Skeletal muscle satellite cell (primary cell): ENCODE data around the gene CAPN2. TPM values are rescaled to one million over a fixed set of nuclear protein-coding genes. Genes with fewer than 3 reads are reported as not detected.

Source experiments
- H3K27me3 ChIP-seq: 2 replicates; pipeline ENCODE4 v1.7.0; 2013; ENCODE audit warnings: low read length; ENCODE audit not compliant: control insufficient read depth, insufficient read depth
- H3K36me3 ChIP-seq: 2 replicates; pipeline ENCODE4 v1.7.0; 2013; ENCODE audit warnings: mild to moderate bottlenecking, control low read depth, low read length; ENCODE audit not compliant: insufficient read depth
- H3K4me1 ChIP-seq: 2 replicates; pipeline ENCODE4 v1.7.0; 2013; ENCODE audit warnings: low read length; ENCODE audit not compliant: control insufficient read depth, insufficient read depth
- H3K4me2 ChIP-seq: 2 replicates; pipeline ENCODE4 v1.7.0; 2013; ENCODE audit warnings: mild to moderate bottlenecking, low read length
- H3K4me3 ChIP-seq: 2 replicates; pipeline ENCODE4 v1.7.0; 2013; ENCODE audit warnings: low read length
- H3K9ac ChIP-seq: 2 replicates; pipeline ENCODE4 v1.7.0; 2013; ENCODE audit warnings: mild to moderate bottlenecking, low read depth, low read length, moderate library complexity
- H3K9me3 ChIP-seq: replicated peaks from 2 replicates; pipeline ENCODE4 v1.7.0; 2013; ENCODE audit warnings: mild to moderate bottlenecking, control low read depth, low read length
- total RNA-seq: library from RNA; depleted of rRNA; stranded (reverse); fragments of >200 nt; gene quantifications from 2 replicates; pipeline ENCODE4 v1.2.3, GENCODE V29; 2012; rRNA removed

Gene CAPN2
- total RNA-seq = 396 and 525 TPM in 2 replicates

DNA sequence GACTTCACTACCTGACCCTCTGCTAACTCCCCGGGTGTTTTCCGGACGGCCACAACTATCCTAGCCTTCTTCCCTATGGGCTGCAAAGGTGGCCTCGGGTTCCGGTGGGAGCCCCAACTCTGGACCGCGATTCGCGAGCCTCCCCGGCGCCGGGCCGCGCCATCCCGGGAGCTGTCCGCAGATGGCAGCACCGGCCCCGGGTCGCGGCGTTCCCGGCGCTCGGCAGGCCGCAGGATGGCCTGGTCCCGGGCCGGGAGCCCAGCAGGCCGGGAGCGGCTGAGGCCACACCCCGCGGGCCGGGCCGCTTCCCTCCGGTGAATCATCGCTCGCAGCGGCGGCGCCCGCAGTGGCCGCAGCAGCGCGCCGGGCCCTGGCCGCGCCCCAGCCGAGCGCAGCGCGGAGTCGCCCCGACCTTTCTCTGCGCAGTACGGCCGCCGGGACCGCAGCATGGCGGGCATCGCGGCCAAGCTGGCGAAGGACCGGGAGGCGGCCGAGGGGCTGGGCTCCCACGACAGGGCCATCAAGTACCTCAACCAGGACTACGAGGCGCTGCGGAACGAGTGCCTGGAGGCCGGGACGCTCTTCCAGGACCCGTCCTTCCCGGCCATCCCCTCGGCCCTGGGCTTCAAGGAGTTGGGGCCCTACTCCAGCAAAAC, at the start of gene CAPN2:
Gene CAPN2, plus strand, starts transcription at position 346 of the 656 bp plus-strand sequence. Its CDS starts 102 bp downstream, at position 448.
- Histone ChIP-seq H3K36me3 (peaks cover 34% of the 10 kb centered on the region), H3K4me2 (peak within 1 kb of the TSS; percentile 98), H3K4me1 (peaks cover 59% of the 10 kb centered on the region), H3K9me3 (no peaks in the 10 kb centered on the region), H3K4me3 (peak within 1 kb of the TSS; percentile 78), H3K27me3 (no peaks in the 10 kb centered on the region), H3K9ac (peak within 1 kb of the TSS; percentile 99)

DNA sequence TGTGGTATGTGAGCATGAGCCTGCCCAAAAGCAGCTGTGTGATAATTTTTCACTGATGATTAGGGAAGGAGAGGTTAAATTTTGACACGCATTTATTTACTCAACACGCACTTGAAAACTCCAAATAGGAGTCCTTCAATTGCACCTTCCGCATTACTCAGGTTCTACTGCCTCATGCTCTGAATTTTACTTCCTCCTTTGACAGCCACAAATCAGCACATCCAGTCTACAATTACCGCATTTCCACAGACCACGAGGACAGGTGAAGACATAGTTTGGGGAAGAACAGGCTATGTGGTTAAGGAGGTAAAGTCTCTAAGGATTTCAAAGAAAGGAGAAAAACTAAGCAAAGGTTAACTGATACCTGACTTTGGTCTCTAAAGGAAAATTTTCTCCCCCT, 49.4 kb upstream of the CAPN2 start:
- Histone ChIP-seq H3K4me2 (no peak overlapping the region), H3K4me3 (no peak overlapping the region), H3K36me3 (no peaks in the 10 kb centered on the region), H3K4me1 (no peaks in the 10 kb centered on the region), H3K9me3 (no peaks in the 10 kb centered on the region), H3K27me3 (peaks cover 30% of the 10 kb centered on the region), H3K9ac (no peak overlapping the region)

- H3K4me2 ChIP-seq = no peak overlapping the region
- H3K36me3 ChIP-seq = no peaks in the 10 kb centered on the region
- H3K27me3 ChIP-seq = peaks cover 30% of the 10 kb centered on the region
- H3K9me3 ChIP-seq = no peaks in the 10 kb centered on the region
- no peaks in the 10 kb centered on the region for H3K4me1 ChIP-seq
- H3K4me3 ChIP-seq = no peak overlapping the region
- no peak overlapping the region for H3K9ac ChIP-seq
Observed at GRCh38 chr1:223664106-223664505, 48.2 kb upstream of the CAPN2 start.

DNA sequence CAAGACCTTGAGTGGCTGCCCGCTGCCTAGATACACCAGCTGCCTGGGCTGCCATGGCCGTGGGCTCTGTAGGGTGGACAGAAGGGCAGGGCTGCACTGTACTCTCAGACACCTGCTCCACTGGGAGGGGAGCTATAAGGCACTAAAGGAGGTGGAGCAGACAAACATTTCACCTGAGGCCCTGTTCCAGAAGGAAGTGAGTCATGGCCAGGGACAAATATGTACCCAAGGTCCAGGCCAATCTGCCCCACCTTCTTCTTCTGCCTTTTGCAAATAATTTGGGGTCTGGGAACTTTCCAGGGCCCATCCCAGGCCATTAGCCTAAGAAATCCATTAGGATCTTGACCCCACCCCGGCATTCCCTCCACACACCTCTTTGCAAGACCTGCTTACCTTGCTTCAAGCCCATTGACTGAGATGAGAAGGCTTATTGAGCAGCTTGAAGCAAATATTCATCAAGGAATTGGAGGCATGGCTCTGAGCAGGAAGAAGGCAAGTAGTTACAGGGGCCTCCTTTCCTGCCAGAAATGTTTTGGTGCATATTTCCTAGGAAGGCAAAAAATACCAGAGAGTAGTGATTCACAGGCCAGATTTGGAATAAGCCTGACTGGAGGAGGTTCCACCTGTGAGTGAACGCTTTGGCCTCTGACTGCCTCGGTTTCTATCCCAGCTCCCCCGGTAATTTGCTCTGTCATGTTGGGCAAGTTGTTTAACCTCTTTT, 46.6 kb upstream of the CAPN2 start, which contains the start of gene CAPN8:
Gene CAPN8, minus strand, starts transcription at position 110 of the 721 bp plus-strand sequence. Its CDS starts 55 bp downstream, at position 55.
- H3K36me3 ChIP-seq = no peaks in the 10 kb centered on the region
- H3K4me3 ChIP-seq = no peak within 1 kb of the TSS
- no peaks in the 10 kb centered on the region for H3K9me3 ChIP-seq
- H3K4me1 ChIP-seq = no peaks in the 10 kb centered on the region
- peaks cover 21% of the 10 kb centered on the region for H3K27me3 ChIP-seq
- H3K9ac ChIP-seq = no peak within 1 kb of the TSS
- H3K4me2 ChIP-seq = no peak within 1 kb of the TSS

- H3K4me3 ChIP-seq = no peak overlapping the region
- no peak overlapping the region for H3K4me2 ChIP-seq
- H3K9ac ChIP-seq = no peak overlapping the region
- no peaks in the 10 kb centered on the region for H3K9me3 ChIP-seq
- H3K4me1 ChIP-seq = no peaks in the 10 kb centered on the region
- peaks cover 18% of the 10 kb centered on the region for H3K27me3 ChIP-seq
- H3K36me3 ChIP-seq = no peaks in the 10 kb centered on the region
Observed at GRCh38 chr1:223667484-223668182, 44.7 kb upstream of the CAPN2 start.

DNA sequence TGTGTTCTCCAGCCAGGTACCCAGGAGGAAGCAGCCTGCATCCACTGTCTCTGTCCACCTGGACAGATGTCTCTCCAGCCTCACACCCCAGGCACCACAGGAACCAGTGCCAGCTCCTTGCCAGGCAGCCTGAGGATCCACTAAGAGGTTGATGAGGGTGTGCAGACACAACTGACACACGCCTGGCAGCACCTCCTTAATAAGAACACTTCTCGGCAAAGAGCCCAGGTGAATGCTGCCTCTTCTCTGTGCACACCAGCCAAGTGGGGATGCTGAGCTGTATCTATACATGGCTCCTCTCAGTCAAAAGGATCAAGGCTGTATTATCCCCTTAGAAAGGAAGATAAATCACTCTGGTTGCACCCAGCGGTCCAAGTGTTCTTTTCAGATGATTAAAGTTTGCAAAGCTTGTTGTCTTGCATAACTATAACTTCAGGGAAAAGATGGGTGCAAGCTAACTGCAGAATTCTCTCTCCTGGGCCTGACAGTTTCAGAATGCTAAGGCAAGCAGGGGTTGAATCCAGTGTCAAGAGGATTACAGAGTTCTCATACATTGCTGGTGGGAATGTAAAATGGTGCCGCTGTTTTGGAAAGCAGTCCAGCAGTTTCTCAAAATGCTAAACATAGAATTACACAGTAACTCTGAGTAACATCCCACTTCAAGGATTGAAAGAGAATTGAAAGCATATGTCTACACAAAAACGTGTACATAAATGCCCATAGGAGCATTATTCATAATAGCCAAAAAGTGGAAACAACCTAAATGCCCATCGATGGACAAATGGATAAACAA, 43.1 kb upstream of the CAPN2 start:
- no peaks in the 10 kb centered on the region for H3K36me3 ChIP-seq
- peaks cover 7% of the 10 kb centered on the region for H3K27me3 ChIP-seq

DNA sequence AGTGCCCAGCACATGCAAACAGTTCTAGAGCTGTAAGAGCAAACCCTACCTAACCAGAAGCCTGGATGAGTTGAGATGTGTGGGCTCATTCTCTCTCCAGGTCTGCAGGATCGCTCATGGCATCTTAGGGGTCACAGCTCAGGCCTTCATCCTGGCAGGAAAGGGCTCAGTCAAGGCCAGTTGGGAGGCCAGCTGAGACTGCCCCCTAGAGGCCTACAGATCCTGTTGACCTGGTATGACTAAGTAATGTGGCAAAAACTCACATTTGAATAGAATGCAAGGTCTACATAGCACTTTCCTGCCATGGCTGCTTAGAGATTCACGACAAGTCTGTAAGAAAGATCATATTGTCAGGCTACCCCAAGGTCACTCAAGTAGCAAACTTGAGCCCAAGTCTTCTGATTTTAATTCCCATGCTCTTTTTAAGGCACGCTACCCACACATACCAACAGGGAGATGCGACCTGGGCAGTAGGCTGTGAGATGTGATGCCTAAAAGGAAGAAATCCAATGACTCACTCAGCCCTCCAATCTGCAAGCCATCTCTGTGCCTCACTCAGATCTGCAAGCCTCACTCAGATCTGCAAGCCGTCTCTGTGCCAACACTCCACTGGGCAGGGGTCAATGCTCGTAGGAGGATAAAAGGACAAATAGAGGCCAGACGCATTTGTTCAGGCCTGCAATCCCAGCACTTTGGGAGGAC, 41.7 kb upstream of the CAPN2 start:
- peaks cover 7% of the 10 kb centered on the region for H3K27me3 ChIP-seq
- no peak overlapping the region for H3K9ac ChIP-seq
- H3K4me2 ChIP-seq = no peak overlapping the region
- no peak overlapping the region for H3K4me3 ChIP-seq
- no peaks in the 10 kb centered on the region for H3K36me3 ChIP-seq
- H3K9me3 ChIP-seq = no peaks in the 10 kb centered on the region
- no peaks in the 10 kb centered on the region for H3K4me1 ChIP-seq

More for the DNA sequence above, 43.1 kb upstream of the CAPN2 start:
- H3K4me3 ChIP-seq = no peak overlapping the region
- H3K9ac ChIP-seq = no peak overlapping the region
- H3K9me3 ChIP-seq = no peaks in the 10 kb centered on the region
- no peak overlapping the region for H3K4me2 ChIP-seq
- no peaks in the 10 kb centered on the region for H3K4me1 ChIP-seq

DNA sequence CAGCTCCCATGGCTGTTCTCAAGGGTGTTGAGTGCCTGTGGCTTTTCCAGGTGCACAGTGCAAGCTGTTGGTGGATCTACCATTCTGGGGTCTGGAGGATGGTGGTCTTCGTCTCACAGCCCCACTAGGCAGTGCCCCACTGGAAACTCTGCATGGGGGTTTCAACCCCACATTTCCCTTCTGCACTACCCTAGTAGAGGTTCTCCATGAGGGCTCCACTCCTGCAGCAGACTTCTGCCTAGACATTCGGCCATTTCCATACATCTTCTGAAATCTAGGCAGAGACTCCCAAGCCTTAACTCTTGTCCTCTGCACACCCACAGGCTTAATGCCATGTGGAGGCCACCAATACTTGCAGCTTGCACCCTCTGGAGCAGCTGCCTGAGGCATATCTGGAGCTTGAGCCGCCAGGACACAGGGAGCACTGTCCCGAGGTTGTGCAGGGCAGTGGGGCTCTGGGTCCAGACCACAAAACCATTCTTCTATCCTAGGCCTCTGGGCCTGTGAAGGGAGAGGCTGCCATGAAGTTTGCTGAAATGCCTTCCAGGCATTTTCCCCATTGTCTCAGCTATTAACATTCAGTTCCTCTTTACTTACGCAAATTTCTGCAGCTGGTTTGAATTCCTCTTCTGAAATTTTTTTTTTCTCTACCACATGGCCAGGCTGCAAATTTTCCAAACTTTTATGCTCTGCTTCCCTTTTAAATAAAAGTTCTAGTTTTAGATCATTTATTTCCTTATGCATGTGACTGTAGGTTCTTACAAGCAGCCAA, 38.0 kb upstream of the CAPN2 start:
- H3K4me1 ChIP-seq = no peaks in the 10 kb centered on the region
- peaks cover 12% of the 10 kb centered on the region for H3K27me3 ChIP-seq
- H3K36me3 ChIP-seq = no peaks in the 10 kb centered on the region
- no peak overlapping the region for H3K4me2 ChIP-seq
- no peak overlapping the region for H3K9ac ChIP-seq
- H3K9me3 ChIP-seq = no peaks in the 10 kb centered on the region
- no peak overlapping the region for H3K4me3 ChIP-seq

- peaks cover 4% of the 10 kb centered on the region for H3K4me1 ChIP-seq
- H3K9ac ChIP-seq = no peak overlapping the region
- H3K9me3 ChIP-seq = no peaks in the 10 kb centered on the region
- no peak overlapping the region for H3K4me3 ChIP-seq
- no peaks in the 10 kb centered on the region for H3K36me3 ChIP-seq
- no peak overlapping the region for H3K4me2 ChIP-seq
- peaks cover 26% of the 10 kb centered on the region for H3K27me3 ChIP-seq
Observed at GRCh38 chr1:223678841-223679240, 33.5 kb upstream of the CAPN2 start.

GRCh38 chr1:223680188-223680587, 32.2 kb upstream of the CAPN2 start:
- Histone ChIP-seq H3K9ac (no peak overlapping the region), H3K4me2 (no peak overlapping the region), H3K27me3 (peaks cover 26% of the 10 kb centered on the region), H3K9me3 (no peaks in the 10 kb centered on the region), H3K4me1 (peaks cover 4% of the 10 kb centered on the region), H3K36me3 (no peaks in the 10 kb centered on the region), H3K4me3 (no peak overlapping the region)
